Breast epithelium (tissue), 3 donors: ENCODE data around the gene CCDC171.

Experiments
- CTCF ChIP-seq, 3 donors: fragments of 450-650 bp; IDR thresholded peaks; one replicate each; pipeline ENCODE4 v1.5.1; 2016 to 2017; ENCODE audit warnings: antibody characterized with exemption in 3 of 3, mild to moderate bottlenecking in 3 of 3, moderate library complexity in 3 of 3
- POLR2AphosphoS5 ChIP-seq, 3 donors: sonication (generic); formaldehyde crosslinking; IDR thresholded peaks; one replicate each; pipeline ENCODE4 v1.6.1; 2017; ENCODE audit warnings: antibody characterized with exemption in 3 of 3

DNA sequence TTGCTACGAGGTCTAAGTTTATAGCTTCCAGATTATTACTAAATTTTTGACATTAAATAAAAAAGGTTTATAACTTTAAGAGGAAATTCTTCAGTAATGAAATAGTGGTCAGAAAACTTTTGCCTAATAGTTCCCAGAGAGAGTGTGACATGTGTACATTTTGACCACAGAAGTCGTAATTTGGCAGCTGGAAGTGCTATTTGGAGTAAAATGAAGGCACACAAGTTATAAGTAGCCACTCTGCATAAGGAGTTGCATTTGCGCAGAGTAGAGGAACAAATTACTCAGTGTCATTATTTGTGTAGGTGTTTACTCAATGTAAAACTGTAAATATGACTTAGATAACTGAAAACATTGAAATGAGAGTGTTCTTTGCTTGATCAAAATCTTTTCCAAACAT lies 408.4 kb downstream of the CCDC171 start:
- no peak for TF ChIP-seq CTCF (IDR thresholded peaks at IDR 0.05)
- no peak for TF ChIP-seq POLR2AphosphoS5 (IDR thresholded peaks at IDR 0.05)
